Activated T-cell treated with anti-CD3 and anti-CD28 coated beads, Interleukin-2, amount 50 U/mL, for 72 hours (primary cell): ENCODE results near the gene AATF. TPM values are rescaled to one million over a fixed set of nuclear protein-coding genes. Genes with fewer than 3 reads are reported as not detected.

ENCODE experiments used
- ATAC-seq, 2 donors: fragments of 150-1000 bp; cut with Tn5 transposase; replicated peaks in 1 of 2; 2 replicates each; pipeline ENCODE4 v1.10.0; 2021; ENCODE audit warnings: moderate library complexity in 2 of 2, mild to moderate bottlenecking in 1 of 2
- DNase-seq, 2 donors: peaks; one replicate each; pipeline ENCODE4 v3.0.0; 2021 to 2022; ENCODE audit warnings: mixed read lengths in 1 of 2
- H3K27ac Mint-ChIP-seq: one replicate; pipeline ENCODE4 v1.8.0; 2022; ENCODE audit warnings: mild to moderate bottlenecking, moderate library complexity, mixed read lengths
- H3K27me3 Mint-ChIP-seq: one replicate; pipeline ENCODE4 v1.8.0; 2022; ENCODE audit warnings: low read depth, mixed read lengths
- H3K36me3 Mint-ChIP-seq, 2 donors: one replicate each; pipeline ENCODE4 v1.8.0; 2022; ENCODE audit warnings: mixed read lengths in 2 of 2, mild to moderate bottlenecking in 1 of 2; ENCODE audit not compliant: insufficient read depth in 2 of 2
- H3K4me1 Mint-ChIP-seq: one replicate; pipeline ENCODE4 v1.8.0; 2022; ENCODE audit warnings: low read depth, mixed read lengths
- H3K4me3 Mint-ChIP-seq, 2 donors: one replicate each; pipeline ENCODE4 v1.8.0; 2022; ENCODE audit warnings: mild to moderate bottlenecking in 2 of 2, mixed read lengths in 2 of 2, moderate library complexity in 2 of 2
- H3K9me3 Mint-ChIP-seq, 2 donors: one replicate each; pipeline ENCODE4 v1.8.0; 2022; ENCODE audit warnings: mixed read lengths in 2 of 2
- total RNA-seq, 2 donors: library from RNA; stranded (reverse); gene quantifications; one replicate each; pipeline ENCODE4 v1.2.3, GENCODE V29; 2022

Gene AATF
- total RNA-seq, 2 donors from 2014 or later, result 85.1 to 91.9 TPM

- H3K4me3 Mint-ChIP-seq, result no peak overlapping the region
- H3K4me1 Mint-ChIP-seq, result no peaks in the 10 kb centered on the region
- no peaks in the 10 kb centered on the region for H3K27me3 Mint-ChIP-seq
- H3K9me3 Mint-ChIP-seq, result no peaks in the 10 kb centered on the region
- no peak overlapping the region for H3K27ac Mint-ChIP-seq
- DNase-seq, result no peak
- H3K36me3 Mint-ChIP-seq, result peaks cover 0 to 3% of the 10 kb centered on the region in 2 donors
- no peak for ATAC-seq
Observed at GRCh38 chr17:37054894-37055293, 106.1 kb downstream of the AATF start.

GRCh38 chr17:37056622-37057021 lies 107.9 kb downstream of the AATF start:
- Mint-ChIP-seq H3K36me3 (peaks cover 0 to 3% of the 10 kb centered on the region in 2 donors), H3K27me3 (no peaks in the 10 kb centered on the region)

GRCh38 chr17:37059493-37059892 lies 110.7 kb downstream of the AATF start:
- no peak for DNase-seq
- Mint-ChIP-seq H3K4me1 (no peaks in the 10 kb centered on the region), H3K27ac (no peak overlapping the region), H3K9me3 (no peaks in the 10 kb centered on the region), H3K27me3 (no peaks in the 10 kb centered on the region), H3K4me3 (no peak overlapping the region), H3K36me3 (peaks cover 0 to 3% of the 10 kb centered on the region in 2 donors)
- no peak for ATAC-seq

More at GRCh38 chr17:37056622-37057021, 107.9 kb downstream of the AATF start:
- no peaks in the 10 kb centered on the region for H3K4me1 Mint-ChIP-seq
- ATAC-seq, result no peak
- DNase-seq, result no peak
- H3K27ac Mint-ChIP-seq, result no peak overlapping the region
- H3K4me3 Mint-ChIP-seq, result no peak overlapping the region
- no peaks in the 10 kb centered on the region for H3K9me3 Mint-ChIP-seq

GRCh38 chr17:37060094-37060493 lies 111.3 kb downstream of the AATF start:
- Mint-ChIP-seq H3K27me3 (no peaks in the 10 kb centered on the region), H3K9me3 (no peaks in the 10 kb centered on the region), H3K4me3 (no peak overlapping the region), H3K27ac (no peak overlapping the region), H3K4me1 (no peaks in the 10 kb centered on the region), H3K36me3 (peaks cover 0 to 3% of the 10 kb centered on the region in 2 donors)
- DNase-seq (no peak), ATAC-seq (no peak)

- no peak overlapping the region for H3K4me3 Mint-ChIP-seq
- H3K27ac Mint-ChIP-seq, result no peak overlapping the region
- no peaks in the 10 kb centered on the region for H3K4me1 Mint-ChIP-seq
- DNase-seq (no peak), ATAC-seq (no peak)
- H3K27me3 Mint-ChIP-seq, result no peaks in the 10 kb centered on the region
- no peaks in the 10 kb centered on the region for H3K9me3 Mint-ChIP-seq
- peaks cover 0 to 3% of the 10 kb centered on the region in 2 donors for H3K36me3 Mint-ChIP-seq
Observed at GRCh38 chr17:37060928-37061327, 112.2 kb downstream of the AATF start.

GRCh38 chr17:37062021-37062420 lies 113.3 kb downstream of the AATF start:
- H3K4me3 Mint-ChIP-seq, result no peak overlapping the region
- peaks cover 0 to 3% of the 10 kb centered on the region in 2 donors for H3K36me3 Mint-ChIP-seq
- peaks cover 6% of the 10 kb centered on the region for H3K27me3 Mint-ChIP-seq
- no peak overlapping the region for H3K27ac Mint-ChIP-seq
- H3K9me3 Mint-ChIP-seq, result no peaks in the 10 kb centered on the region
- no peak for ATAC-seq
- DNase-seq, result no peak
- no peaks in the 10 kb centered on the region for H3K4me1 Mint-ChIP-seq

- Mint-ChIP-seq H3K36me3 (no peaks in the 10 kb centered on the region), H3K4me1 (no peaks in the 10 kb centered on the region), H3K4me3 (no peak overlapping the region), H3K27me3 (peaks cover 10% of the 10 kb centered on the region), H3K9me3 (no peaks in the 10 kb centered on the region), H3K27ac (no peak overlapping the region)
- ATAC-seq (no peak), DNase-seq (no peak)
Observed at GRCh38 chr17:37064206-37064605, 115.5 kb downstream of the AATF start.

- no peak overlapping the region for H3K4me3 Mint-ChIP-seq
- H3K36me3 Mint-ChIP-seq, result no peaks in the 10 kb centered on the region
- no peaks in the 10 kb centered on the region for H3K4me1 Mint-ChIP-seq
- DNase-seq, result no peak
- peaks cover 10% of the 10 kb centered on the region for H3K27me3 Mint-ChIP-seq
- no peak for ATAC-seq
- no peaks in the 10 kb centered on the region for H3K9me3 Mint-ChIP-seq
- H3K27ac Mint-ChIP-seq, result no peak overlapping the region
Observed at GRCh38 chr17:37064956-37065355, 116.2 kb downstream of the AATF start.

- DNase-seq (no peak), ATAC-seq (no peak)
Observed at GRCh38 chr17:37065486-37066321, 117.0 kb downstream of the AATF start.

GRCh38 chr17:37066322-37067255 lies 117.8 kb downstream of the AATF start:
- no peaks in the 10 kb centered on the region for H3K36me3 Mint-ChIP-seq
- no peak for DNase-seq
- peak overlapping the region; percentile 28 for H3K27ac Mint-ChIP-seq
- ATAC-seq, result no peak
- H3K9me3 Mint-ChIP-seq, result no peaks in the 10 kb centered on the region
- peaks cover 10% of the 10 kb centered on the region for H3K27me3 Mint-ChIP-seq
- no peak overlapping the region for H3K4me3 Mint-ChIP-seq
- no peaks in the 10 kb centered on the region for H3K4me1 Mint-ChIP-seq

More at GRCh38 chr17:37065486-37066321, 117.0 kb downstream of the AATF start:
- H3K9me3 Mint-ChIP-seq, result no peaks in the 10 kb centered on the region
- H3K27ac Mint-ChIP-seq, result no peak overlapping the region
- H3K4me1 Mint-ChIP-seq, result no peaks in the 10 kb centered on the region
- no peak overlapping the region for H3K4me3 Mint-ChIP-seq
- H3K36me3 Mint-ChIP-seq, result no peaks in the 10 kb centered on the region
- peaks cover 10% of the 10 kb centered on the region for H3K27me3 Mint-ChIP-seq

GRCh38 chr17:37067555-37068111 lies 118.9 kb downstream of the AATF start:
- ATAC-seq, result no peak
- no peak for DNase-seq
- H3K27ac Mint-ChIP-seq, result no peak overlapping the region
- no peaks in the 10 kb centered on the region for H3K4me1 Mint-ChIP-seq
- H3K36me3 Mint-ChIP-seq, result no peaks in the 10 kb centered on the region
- no peaks in the 10 kb centered on the region for H3K9me3 Mint-ChIP-seq
- peaks cover 10% of the 10 kb centered on the region for H3K27me3 Mint-ChIP-seq
- no peak overlapping the region for H3K4me3 Mint-ChIP-seq

- no peak overlapping the region for H3K27ac Mint-ChIP-seq
- H3K4me1 Mint-ChIP-seq, result no peaks in the 10 kb centered on the region
- no peak for ATAC-seq
- no peaks in the 10 kb centered on the region for H3K9me3 Mint-ChIP-seq
- no peak overlapping the region for H3K4me3 Mint-ChIP-seq
- DNase-seq, result no peak
- H3K27me3 Mint-ChIP-seq, result peaks cover 10% of the 10 kb centered on the region
- H3K36me3 Mint-ChIP-seq, result no peaks in the 10 kb centered on the region
Observed at GRCh38 chr17:37068266-37068665, 119.5 kb downstream of the AATF start.

- Mint-ChIP-seq H3K9me3 (no peaks in the 10 kb centered on the region), H3K4me1 (no peaks in the 10 kb centered on the region), H3K4me3 (no peak overlapping the region), H3K27ac (no peak overlapping the region), H3K36me3 (no peaks in the 10 kb centered on the region), H3K27me3 (peaks cover 10% of the 10 kb centered on the region)
- no peak for DNase-seq
- no peak for ATAC-seq
Observed at GRCh38 chr17:37069087-37069486, 120.3 kb downstream of the AATF start.
